ENCODE results near the gene PXN. TPM values are rescaled to one million over a fixed set of nuclear protein-coding genes. Genes with fewer than 3 reads are reported as not detected.

Gene PXN
- total and polyA plus RNA-seq, 2 of the 13 experiments (the other 11 are each of a cell fraction or from before 2014, with no cell fraction given) = 13.6 to 14.2 TPM

- TF ChIP-seq HMGXB3 (CRISPR knock-in tag; IDR thresholded peaks at IDR 0.05; ENCODE audit: borderline replicate concordance) (peak; percentile 23; the same call in 1 of the 2 replicates), HIVEP1 (CRISPR knock-in tag; IDR thresholded peaks at IDR 0.05) (no peak), ZSCAN25 (CRISPR knock-in tag; IDR thresholded peaks at IDR 0.05) (no peak), KLF16 (CRISPR knock-in tag; IDR thresholded peaks at IDR 0.05) (peak in 1 of 2 experiments; percentile 79; a peak in 2 of 4 replicates), SALL1 (CRISPR knock-in tag; IDR thresholded peaks at IDR 0.05) (peak; percentile 70), ZNF574 (CRISPR knock-in tag; IDR thresholded peaks at IDR 0.05) (0 out of 2 replicates have a peak, but pooled peaks have one; percentile 41), ZNF235 (CRISPR knock-in tag; IDR thresholded peaks at IDR 0.05; ENCODE audit: borderline replicate concordance) (no peak), ZNF713 (CRISPR knock-in tag; IDR thresholded peaks at IDR 0.05) (no peak), ESRRA (CRISPR knock-in tag; IDR thresholded peaks at IDR 0.05; ENCODE audit: low read depth) (0 out of 2 replicates have a peak, but pooled peaks have one; percentile 53), SNAPC2 (CRISPR knock-in tag; IDR thresholded peaks at IDR 0.05) (peak; percentile 12; the same call in 1 of the 2 replicates), GABPB1 (CRISPR knock-in tag; IDR thresholded peaks at IDR 0.05) (peak; percentile 52), MXD4 (CRISPR knock-in tag; IDR thresholded peaks at IDR 0.05) (no peak), SKI (IDR thresholded peaks at IDR 0.05; ENCODE audit: partially characterized antibody) (peak; percentile 22)
- TF ChIP-seq, protein P1, sequence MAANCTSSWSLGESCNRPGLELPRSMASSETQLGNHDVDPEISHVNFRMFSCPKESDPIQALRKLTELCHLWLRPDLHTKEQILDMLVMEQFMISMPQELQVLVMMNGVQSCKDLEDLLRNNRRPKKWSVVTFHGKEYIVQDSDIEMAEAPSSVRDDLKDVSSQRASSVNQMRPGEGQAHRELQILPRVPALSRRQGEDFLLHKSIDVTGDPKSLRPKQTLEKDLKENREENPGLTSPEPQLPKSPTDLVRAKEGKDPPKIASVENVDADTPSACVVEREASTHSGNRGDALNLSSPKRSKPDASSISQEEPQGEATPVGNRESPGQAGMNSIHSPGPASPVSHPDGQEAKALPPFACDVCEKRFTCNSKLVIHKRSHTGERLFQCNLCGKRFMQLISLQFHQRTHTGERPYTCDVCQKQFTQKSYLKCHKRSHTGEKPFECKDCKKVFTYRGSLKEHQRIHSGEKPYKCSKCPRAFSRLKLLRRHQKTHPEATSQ (CRISPR knock-in tag; IDR thresholded peaks at IDR 0.05; ENCODE audit: borderline replicate concordance) = 0 out of 2 replicates have a peak, but pooled peaks have one; percentile 23
- TF ChIP-seq, protein P2, sequence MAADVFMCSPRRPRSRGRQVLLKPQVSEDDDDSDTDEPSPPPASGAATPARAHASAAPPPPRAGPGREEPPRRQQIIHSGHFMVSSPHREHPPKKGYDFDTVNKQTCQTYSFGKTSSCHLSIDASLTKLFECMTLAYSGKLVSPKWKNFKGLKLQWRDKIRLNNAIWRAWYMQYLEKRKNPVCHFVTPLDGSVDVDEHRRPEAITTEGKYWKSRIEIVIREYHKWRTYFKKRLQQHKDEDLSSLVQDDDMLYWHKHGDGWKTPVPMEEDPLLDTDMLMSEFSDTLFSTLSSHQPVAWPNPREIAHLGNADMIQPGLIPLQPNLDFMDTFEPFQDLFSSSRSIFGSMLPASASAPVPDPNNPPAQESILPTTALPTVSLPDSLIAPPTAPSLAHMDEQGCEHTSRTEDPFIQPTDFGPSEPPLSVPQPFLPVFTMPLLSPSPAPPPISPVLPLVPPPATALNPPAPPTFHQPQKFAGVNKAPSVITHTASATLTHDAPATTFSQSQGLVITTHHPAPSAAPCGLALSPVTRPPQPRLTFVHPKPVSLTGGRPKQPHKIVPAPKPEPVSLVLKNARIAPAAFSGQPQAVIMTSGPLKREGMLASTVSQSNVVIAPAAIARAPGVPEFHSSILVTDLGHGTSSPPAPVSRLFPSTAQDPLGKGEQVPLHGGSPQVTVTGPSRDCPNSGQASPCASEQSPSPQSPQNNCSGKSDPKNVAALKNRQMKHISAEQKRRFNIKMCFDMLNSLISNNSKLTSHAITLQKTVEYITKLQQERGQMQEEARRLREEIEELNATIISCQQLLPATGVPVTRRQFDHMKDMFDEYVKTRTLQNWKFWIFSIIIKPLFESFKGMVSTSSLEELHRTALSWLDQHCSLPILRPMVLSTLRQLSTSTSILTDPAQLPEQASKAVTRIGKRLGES (CRISPR knock-in tag; IDR thresholded peaks at IDR 0.05; ENCODE audit: borderline replicate concordance) = no peak
These were observed at the start of gene PXN (continued) for GRCh38 chr12:120265473-120266179.

Measured in HepG2 (cell line).